ENCODE measurements around the gene ZNF587. TPM values are rescaled to one million over a fixed set of nuclear protein-coding genes. Genes with fewer than 3 reads are reported as not detected.

Gene ZNF587
- total and polyA plus RNA-seq, 2 of the 13 experiments (the other 11 are each of a cell fraction or from before 2014, with no cell fraction given) = 8.7 to 17.5 TPM

DNA sequence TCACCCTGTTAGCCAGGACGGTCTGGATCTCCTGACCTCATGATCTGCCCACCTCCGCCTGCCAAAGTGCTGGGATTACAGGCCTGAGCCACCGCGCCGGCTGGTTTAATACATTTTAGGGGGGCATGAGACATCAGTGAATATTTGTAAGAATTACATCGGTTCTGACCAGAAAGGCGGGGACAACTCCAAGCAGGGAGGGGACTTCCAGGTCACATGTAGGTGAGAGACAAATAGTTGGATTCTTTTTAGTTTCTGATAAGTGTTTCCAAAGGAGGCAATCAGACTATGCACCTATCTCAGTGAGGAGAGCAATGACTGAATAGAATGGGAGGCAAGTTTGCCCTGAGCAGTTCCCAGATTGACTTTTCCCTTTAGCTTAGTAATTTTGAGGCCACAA lies 31.3 kb upstream of the ZNF587 start:
- no peak for ATAC-seq
- CTCF ChIA-PET (ENCODE audit: low intra/inter-chr PET ratio, low total read pairs) = no interaction called here
- no peak for FAIRE-seq
- peak; percentile 10 for DNase-seq (ENCODE audit: low spot score)
- in situ Hi-C loops (cut with HindIII; ENCODE audit: extremely low pct_ligation_motif_present, low pct_unique_long_range_greater_than_20kb) (no loop called here), intact Hi-C loops (cut with micrococcal nuclease; ENCODE audit: unreplicated experiment) (loop anchor here (2.0 kb wide), 1 partner anchor 72 kb away; the partner anchor contains the start of gene ZNF776)
- peak overlapping the region; percentile 98; the same call in 1 of the 2 replicates for H3K9ac ChIP-seq (ENCODE audit: insufficient read depth, low read depth, low read length)
- H3K79me2 ChIP-seq (ENCODE audit: insufficient read depth, low read length) = peaks cover 45% of the 10 kb centered on the region
- BruUV-seq (replicated peaks) = no TSS peak
- H3K27me3 ChIP-seq (ENCODE audit: control insufficient read depth in 1 of 2, insufficient read depth in 2 of 2, low read length in 2 of 2) = no peaks in the 10 kb centered on the region; a peak in 1 of 5 replicates
- no peak overlapping the region for H2AFZ ChIP-seq (ENCODE audit: low read length)
- peak overlapping the region; percentile 62; the same call in 1 of the 2 replicates for H3K4me2 ChIP-seq (ENCODE audit: low read depth, low read length)
- 0 out of 5 replicates have a peak, but pooled peaks cover 0 to 3% of the 10 kb centered on the region in 2 experiments for H3K36me3 ChIP-seq (replicated peaks in 1 of 2; ENCODE audit: control insufficient read depth in 1 of 2, insufficient read depth in 2 of 2, low read length in 2 of 2)
- H3K4me3 ChIP-seq (replicated peaks in 1 of 3; ENCODE audit: insufficient read depth in 1 of 3, low read depth in 2 of 3, low read length in 3 of 3) = no peak overlapping the region
- H3K27ac ChIP-seq (ENCODE audit: extremely low read length, insufficient read depth, low read length) = peak overlapping the region; percentile 90
- POLR2A ChIA-PET = interaction anchor here (1.6 kb wide), 3 partner anchors 31 to 137 kb away, joined by 9 to 16 read pairs (median 13); partner anchors contain the start of genes ZNF551, ZNF587 and ZNF776
- H3K4me1 ChIP-seq (ENCODE audit: insufficient read depth, low read length) = peaks cover 54% of the 10 kb centered on the region
- H4K20me1 ChIP-seq (ENCODE audit: insufficient read depth, low read length) = peaks cover 4% of the 10 kb centered on the region; the same call in 1 of the 2 replicates
- H3K9me3 ChIP-seq (ENCODE audit: low read length) = no peaks in the 10 kb centered on the region
- 88% methylated on average over 7 of the region's 7 CpGs for WGBS (ENCODE audit: low lambda C conversion rate)
- TF ChIP-seq CREM (IDR thresholded peaks at IDR 0.05) (no peak), CREM (CRISPR knock-in tag; IDR thresholded peaks at IDR 0.05) (no peak), ZSCAN25 (CRISPR knock-in tag; IDR thresholded peaks at IDR 0.05) (no peak), MTA1 (CRISPR knock-in tag; IDR thresholded peaks at IDR 0.05; ENCODE audit: borderline replicate concordance) (no peak), ZNF878 (CRISPR knock-in tag; IDR thresholded peaks at IDR 0.05) (no peak), ZFY (CRISPR knock-in tag; IDR thresholded peaks at IDR 0.05) (0 out of 2 replicates have a peak, but pooled peaks have one; percentile 20)
- TF ChIP-seq, protein P1, sequence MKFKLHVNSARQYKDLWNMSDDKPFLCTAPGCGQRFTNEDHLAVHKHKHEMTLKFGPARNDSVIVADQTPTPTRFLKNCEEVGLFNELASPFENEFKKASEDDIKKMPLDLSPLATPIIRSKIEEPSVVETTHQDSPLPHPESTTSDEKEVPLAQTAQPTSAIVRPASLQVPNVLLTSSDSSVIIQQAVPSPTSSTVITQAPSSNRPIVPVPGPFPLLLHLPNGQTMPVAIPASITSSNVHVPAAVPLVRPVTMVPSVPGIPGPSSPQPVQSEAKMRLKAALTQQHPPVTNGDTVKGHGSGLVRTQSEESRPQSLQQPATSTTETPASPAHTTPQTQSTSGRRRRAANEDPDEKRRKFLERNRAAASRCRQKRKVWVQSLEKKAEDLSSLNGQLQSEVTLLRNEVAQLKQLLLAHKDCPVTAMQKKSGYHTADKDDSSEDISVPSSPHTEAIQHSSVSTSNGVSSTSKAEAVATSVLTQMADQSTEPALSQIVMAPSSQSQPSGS (CRISPR knock-in tag; IDR thresholded peaks at IDR 0.05) = no peak
- TF ChIP-seq, protein P2, sequence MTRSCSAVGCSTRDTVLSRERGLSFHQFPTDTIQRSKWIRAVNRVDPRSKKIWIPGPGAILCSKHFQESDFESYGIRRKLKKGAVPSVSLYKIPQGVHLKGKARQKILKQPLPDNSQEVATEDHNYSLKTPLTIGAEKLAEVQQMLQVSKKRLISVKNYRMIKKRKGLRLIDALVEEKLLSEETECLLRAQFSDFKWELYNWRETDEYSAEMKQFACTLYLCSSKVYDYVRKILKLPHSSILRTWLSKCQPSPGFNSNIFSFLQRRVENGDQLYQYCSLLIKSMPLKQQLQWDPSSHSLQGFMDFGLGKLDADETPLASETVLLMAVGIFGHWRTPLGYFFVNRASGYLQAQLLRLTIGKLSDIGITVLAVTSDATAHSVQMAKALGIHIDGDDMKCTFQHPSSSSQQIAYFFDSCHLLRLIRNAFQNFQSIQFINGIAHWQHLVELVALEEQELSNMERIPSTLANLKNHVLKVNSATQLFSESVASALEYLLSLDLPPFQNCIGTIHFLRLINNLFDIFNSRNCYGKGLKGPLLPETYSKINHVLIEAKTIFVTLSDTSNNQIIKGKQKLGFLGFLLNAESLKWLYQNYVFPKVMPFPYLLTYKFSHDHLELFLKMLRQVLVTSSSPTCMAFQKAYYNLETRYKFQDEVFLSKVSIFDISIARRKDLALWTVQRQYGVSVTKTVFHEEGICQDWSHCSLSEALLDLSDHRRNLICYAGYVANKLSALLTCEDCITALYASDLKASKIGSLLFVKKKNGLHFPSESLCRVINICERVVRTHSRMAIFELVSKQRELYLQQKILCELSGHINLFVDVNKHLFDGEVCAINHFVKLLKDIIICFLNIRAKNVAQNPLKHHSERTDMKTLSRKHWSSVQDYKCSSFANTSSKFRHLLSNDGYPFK (CRISPR knock-in tag; IDR thresholded peaks at IDR 0.05; ENCODE audit: borderline replicate concordance) = no peak
